ENCODE data around the gene PCIF1.
"Not testable (repeated sequence)": the region's sequence is repeated elsewhere in the genome, so short reads cannot be mapped to it uniquely, and the experiment has no call there.

The PCIF1 gene

GRCh38 chr20:45967551-45968080 is 33.1 kb downstream of the PCIF1 start:
- no peak for DNase-seq (ENCODE audit: low read depth in 2 of 2)

- no peak for DNase-seq (ENCODE audit: low read depth in 2 of 2)
These were observed 33.7 kb downstream of the PCIF1 start for GRCh38 chr20:45968081-45968671.

GRCh38 chr20:45968801-45969711 is 34.6 kb downstream of the PCIF1 start:
- no peak for DNase-seq (ENCODE audit: low read depth in 2 of 2)

DNA sequence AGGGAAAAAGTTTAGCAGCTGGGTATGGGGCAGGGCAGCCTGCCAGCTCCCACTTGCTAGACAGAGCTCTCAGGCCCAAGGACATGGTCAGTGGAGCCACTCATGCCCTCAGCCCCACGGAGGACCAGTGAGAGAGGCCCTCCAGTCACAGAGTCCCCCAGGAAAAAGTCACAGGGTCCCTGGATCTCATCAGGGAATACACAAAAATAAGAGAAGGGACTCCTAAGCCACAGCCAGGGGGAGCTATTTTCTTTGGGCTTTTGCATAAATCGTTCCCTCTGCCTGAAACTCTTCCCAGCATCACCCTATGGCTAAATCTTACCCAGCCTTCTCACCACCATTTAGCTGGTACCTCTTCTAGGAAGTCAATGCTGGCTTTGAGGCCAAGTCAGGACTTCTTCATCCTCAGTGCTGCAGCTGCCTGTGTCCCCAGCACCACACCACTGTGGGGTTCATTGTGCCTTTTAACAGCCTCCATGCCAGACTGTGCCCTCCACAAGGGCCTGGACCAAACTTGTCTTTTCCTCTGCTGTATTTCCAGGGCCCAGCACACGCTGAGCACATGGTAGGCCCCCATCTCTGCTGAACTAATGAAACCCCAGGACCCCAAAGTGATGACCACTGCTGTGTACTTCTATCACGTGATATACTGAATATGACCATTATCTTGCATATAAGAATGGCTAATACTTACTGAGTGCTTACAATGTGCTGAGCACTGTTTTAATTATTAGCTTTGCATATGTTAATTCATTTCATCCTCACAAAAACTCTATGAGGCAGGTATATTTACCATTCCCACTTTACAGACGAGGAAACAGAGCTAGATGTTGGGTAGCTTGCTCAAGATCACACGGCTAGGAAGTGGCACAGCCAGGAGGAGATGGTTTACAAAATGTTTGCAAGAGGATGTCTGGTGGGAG is 35.5 kb downstream of the PCIF1 start:
- DNase-seq (ENCODE audit: low read depth in 2 of 2), result no peak

GRCh38 chr20:45970646-45971424 is 36.4 kb downstream of the PCIF1 start:
- no peak for DNase-seq (ENCODE audit: low read depth in 2 of 2)

DNA sequence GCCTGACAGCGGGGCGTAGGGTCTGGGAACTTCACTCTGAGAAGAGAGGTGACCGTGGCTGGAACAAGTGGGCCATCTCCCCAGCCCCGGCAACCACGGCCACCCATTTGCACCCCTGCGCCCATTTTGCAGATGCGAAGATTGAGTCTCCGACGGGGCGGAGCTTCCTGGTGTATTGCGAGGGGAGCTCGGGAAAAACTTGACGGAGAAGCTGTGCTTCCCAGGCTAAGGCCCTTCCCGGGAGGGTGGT is 36.9 kb downstream of the PCIF1 start:
- DNase-seq (ENCODE audit: low read depth in 2 of 2), result peak in 1 of 2 donors; percentile 47

- DNase-seq (ENCODE audit: low read depth in 2 of 2), result peak; percentile 89 to 92
These were observed 37.4 kb downstream of the PCIF1 start, which contains the start of gene ZNF335 for GRCh38 chr20:45971675-45972499. Gene ZNF335 (minus strand): TSS chr20:45972203. CDS start chr20:45971410, 793 bp downstream.

DNA sequence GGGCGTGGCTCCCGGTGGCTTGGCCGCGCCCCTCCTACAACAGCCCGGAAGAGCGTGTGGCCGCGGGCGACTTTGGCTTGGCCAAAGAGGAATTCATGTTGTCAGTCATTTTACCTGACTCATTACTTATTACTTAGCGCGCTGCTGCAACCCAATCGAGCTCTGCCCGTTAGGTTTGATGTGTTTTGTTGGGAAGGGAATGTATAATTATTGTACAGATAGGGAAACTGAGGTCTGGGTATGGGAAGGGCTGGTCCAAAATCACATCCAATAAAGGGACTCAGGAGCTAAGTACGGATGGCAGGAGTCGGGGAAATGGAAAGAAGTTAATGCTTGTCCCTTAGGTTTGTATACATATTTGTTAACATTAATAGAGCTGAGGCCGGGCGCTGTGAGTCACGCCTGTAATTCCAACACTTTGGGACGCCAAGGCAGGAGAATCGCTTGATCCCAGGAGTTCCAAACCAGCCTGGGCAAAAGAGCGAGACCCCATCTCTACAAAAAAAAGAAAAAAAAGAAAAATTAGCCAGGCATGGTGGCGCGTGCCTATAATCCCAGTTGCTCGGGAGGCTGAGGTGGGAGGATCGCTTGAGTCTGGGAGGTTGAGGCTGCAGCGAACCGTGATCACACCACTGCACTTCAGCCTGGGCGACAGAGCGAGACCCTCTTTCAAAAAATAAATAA is 38.2 kb downstream of the PCIF1 start:
- DNase-seq (ENCODE audit: low read depth in 2 of 2), result no peak

GRCh38 chr20:45974896-45975565 is 40.5 kb downstream of the PCIF1 start:
- DNase-seq (ENCODE audit: low read depth in 2 of 2), result no peak

DNA sequence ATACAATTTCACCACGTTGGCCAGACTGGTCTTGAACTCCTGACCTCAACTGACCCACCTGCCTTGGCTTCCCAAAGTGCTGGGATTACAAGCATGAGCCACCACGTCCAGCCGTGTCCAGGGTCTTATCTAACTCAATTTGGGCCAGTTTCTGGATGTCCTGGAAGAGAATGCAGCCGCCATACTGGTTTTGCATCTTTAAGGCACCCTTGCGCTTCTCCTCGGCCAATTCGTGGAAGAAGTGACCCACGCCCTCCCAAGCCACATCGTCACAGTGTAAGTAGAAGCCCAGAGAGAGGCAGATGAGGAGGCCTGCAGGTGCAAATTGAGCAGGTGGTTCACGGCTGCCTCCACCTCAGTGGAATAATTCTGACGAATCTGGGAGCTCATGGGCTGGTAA is 41.2 kb downstream of the PCIF1 start:
- DNase-seq (ENCODE audit: low read depth in 2 of 2), result no peak

DNA sequence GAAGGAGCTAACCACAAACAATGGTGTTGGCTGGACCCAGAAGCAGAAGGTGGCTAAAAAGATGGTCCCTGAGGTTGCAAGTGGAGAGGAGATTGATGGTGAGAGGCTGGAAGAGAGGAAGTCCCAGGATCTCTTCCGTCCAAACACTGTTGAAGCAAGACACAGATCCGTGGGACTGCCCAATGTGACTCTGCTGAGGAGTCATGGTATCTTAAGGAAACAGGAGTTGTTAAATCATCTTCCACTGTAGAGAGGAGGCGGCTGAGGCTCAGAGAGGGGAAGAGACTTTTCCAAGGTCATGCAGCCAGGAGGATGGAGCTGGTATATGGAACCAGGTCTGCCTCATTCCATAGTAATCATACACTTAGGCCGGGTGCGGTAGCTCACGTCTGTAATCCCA is 41.6 kb downstream of the PCIF1 start:
- no peak for DNase-seq (ENCODE audit: low read depth in 2 of 2)

DNA sequence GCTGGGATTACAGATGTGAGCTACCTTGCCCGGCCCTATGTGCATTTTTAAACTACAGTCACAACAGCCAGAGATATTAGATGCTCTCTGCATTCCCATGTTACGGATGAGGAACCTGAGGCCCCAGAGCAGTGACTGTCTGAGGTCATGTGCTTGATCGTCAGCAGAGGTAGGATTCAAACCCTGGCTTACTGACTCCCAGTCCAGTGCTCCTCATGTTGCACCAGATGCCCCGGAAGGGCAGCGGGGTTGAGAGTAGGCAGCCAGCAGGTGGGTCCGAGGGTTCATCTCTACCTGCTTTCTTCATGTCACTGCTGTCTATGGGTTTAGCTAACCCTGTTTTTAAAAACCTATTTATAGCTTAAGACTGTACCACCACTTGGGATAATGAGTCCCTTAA is 46.8 kb downstream of the PCIF1 start:
- no peak for DNase-seq (ENCODE audit: low read depth in 2 of 2)

- no peak for DNase-seq (ENCODE audit: low read depth in 2 of 2)
These were observed 48.8 kb downstream of the PCIF1 start for GRCh38 chr20:45983279-45983743.

DNA sequence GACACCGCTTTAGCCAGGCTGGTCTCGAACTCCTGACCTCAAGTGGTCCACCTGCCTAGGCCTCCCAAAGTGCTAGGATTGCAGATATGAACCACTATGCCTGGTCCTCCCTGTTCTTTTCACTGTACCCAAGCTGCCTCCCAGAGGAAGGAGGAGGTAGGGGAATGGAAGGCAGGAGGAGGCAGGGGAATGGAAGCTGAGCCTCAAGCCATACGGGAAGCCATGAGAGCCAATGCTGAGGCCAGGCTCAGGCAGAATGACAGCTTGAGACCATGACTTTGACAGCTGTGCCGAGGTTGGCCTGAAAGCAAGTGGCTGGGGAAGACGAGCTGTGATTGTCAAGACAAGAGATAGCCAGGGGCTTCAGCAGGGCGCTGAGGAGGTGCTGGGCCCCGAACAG is 51.1 kb downstream of the PCIF1 start:
- no peak for DNase-seq (ENCODE audit: low read depth in 2 of 2)

DNA sequence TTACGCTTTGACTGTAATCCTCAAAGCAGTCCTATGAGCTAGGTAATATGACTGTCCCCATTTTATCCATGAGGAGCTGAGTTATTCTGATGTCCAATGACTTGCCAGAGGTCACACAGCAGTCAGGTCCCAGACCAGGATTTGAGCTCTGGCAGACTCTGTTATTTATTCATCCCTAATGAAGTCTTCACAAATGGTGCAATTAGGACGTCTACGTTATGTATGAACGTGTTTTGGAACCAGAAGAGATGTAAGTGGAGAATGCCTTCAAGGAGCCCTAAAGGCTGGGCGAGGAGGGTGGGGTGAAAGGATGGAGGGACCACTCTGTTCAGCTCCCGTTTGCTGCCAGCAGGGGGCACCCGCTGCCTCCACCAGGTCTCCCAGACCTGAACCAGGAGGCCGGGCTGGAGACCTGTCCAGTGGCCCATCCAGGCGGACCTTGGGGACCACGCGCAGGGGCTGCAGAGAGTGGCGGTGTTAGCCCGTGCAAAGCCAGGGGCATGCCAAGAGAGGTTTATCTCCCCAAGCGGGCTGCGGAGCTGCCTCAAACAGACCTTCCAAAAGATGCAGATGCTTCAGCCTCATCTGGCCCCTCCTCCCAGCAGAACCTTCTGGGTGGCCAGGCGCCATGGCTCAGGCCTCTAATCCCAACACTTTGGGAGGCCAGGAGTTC is 52.8 kb downstream of the PCIF1 start:
- peak; percentile 72 for DNase-seq (ENCODE audit: low read depth in 2 of 2)

DNA sequence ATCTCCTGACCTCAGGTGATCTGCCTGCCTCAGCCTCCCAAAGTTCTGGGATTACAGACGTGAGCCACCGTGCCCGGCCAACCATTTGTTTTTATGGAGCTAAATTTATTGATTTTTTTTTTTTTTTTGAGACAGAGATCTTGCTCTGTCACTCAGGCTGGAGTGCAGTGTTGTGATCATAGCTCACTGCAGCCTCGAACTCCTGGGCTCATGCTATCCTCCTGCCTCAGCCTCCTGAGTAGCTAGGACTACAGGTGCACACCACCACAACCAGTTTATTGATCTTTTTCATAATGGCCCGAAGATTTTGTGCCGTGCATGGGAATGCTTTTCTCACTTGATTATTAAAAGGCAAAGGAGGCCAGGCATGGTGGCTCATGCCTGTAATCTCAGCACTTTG is 54.3 kb downstream of the PCIF1 start:
- DNase-seq (ENCODE audit: low read depth in 2 of 2), result not testable (repeated sequence)

DNA sequence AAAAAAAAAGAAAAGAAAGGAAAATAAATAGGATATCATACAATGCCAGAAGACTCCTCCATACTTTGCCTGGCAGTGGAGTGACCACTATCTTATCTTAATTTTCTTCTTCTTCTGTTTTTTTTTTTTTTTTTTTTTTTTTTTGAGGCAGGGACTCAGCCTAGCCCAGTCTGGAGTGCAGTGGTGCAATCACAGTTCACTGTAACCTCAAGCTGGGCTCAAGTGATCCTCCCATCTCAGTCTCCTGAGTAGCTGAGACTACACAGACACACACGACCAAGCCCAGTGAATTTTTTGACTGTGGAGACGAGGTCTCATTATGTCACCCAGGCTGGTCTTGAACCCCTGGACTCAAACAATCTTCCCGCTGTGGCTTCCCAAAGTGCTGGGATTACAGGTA is 57.1 kb downstream of the PCIF1 start:
- no peak for DNase-seq (ENCODE audit: low read depth in 2 of 2)

- DNase-seq (ENCODE audit: low read depth in 2 of 2), result no peak
These were observed 58.9 kb downstream of the PCIF1 start for GRCh38 chr20:45993197-45993951.

Measured in activated CD4-positive, alpha-beta T cell treated with anti-CD3 and anti-CD28 coated beads for 24 hours (primary cell).